HG03354 (cell line): ENCODE results near the gene PRKCE.

Experiments used
- ATAC-seq: cut with Tn5 transposase; IDR thresholded peaks from one replicate; pipeline ENCODE4 v1.9.1; 2021; ENCODE audit warnings: mild to moderate bottlenecking; ENCODE audit not compliant: unreplicated experiment, poor library complexity, severe bottlenecking

Gene PRKCE

DNA sequence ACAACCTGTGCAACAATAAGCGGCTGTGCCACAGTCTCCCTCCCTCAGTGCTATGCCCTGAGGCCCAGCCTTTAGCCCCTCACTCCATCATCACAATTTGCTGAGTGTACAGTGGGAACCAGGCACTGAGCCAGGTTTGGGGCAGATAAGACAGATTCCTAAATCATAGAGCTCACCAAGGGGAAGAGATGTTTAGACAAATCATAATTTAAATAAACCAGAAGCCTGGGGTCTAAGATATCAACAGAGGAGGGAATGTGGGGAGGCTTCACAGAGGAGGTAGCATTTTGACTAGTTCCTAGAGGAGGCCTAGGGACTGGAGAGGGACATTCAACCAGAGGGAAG, 506.5 kb downstream of the PRKCE start:
- no peak for ATAC-seq

DNA sequence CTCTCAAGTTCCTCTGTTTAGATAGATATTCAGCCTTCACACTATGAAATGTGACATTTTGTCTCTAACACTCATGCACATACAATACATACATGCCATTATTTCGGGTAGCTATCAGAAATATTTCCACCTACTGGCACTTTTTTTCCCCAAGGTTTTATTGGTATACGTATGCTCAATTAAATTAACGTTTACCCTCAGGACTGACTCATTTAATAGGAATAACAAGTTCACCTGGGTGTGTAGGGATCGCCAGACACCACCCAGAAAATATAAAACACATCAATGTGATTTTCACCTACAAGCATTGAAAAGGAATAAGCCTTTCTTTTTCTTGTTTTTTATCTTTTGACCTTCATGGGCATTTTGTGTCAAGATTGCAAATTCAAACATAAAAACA, 507.2 kb downstream of the PRKCE start:
- ATAC-seq: no peak

DNA sequence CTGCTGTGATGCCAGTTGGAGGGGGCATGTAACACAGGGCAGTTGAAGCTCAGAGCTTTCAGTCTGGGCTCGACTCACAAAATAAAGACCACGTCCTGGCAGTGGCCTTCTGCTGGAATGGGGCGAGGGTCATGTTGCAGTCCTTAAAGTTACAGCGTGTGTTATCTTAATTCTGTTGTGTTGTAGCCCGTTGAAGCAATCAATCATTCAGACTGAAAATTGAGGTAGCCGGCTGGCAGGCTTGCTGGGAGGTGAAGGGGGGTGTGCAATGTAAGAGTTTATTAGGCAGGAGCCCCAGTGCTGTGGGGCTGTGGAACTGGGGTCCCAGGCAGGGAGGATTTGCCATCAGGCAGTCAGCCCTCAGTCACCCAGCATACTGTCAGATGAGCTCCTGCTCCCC, 508.9 kb downstream of the PRKCE start:
- ATAC-seq: no peak

DNA sequence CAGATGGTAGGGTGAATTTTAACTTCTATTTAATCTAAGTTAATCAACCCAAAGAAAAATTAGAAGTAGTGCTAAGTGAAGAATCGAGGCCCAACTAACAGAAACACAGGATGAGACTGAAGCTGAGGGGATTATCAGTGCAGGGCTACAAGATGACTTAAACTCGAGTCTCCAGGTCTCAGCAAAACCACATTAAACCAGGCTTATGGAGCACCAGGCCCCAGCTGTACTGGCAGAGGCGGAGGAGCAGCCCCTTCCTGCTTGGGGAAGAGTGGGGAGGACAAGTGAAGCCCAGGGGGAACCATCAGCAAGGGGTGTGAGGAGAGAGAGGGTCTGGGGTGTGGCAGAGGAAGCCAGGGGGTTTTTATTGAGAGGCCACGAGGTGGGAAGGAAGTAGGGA, 509.8 kb downstream of the PRKCE start:
- no peak for ATAC-seq

DNA sequence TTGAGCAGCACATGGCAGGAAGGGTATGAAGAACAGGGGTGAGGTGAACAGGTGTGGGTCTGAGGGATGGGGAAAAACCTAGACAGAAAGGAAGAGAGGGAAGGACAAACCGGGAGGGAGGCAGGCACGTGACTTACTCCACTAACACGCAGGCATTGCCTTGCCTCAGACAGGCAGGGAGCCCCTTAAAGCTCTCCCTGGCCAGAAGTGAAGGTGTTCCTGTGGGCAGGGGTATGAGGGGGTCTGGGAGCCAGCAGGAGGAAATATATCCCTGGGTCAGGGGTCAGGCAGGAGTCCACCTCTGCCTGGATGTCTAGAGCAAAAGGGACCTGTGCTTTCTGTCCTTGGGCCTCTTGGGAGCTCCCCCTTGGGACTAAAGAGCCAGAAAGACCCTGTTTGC, 510.4 kb downstream of the PRKCE start:
- ATAC-seq: no peak

DNA sequence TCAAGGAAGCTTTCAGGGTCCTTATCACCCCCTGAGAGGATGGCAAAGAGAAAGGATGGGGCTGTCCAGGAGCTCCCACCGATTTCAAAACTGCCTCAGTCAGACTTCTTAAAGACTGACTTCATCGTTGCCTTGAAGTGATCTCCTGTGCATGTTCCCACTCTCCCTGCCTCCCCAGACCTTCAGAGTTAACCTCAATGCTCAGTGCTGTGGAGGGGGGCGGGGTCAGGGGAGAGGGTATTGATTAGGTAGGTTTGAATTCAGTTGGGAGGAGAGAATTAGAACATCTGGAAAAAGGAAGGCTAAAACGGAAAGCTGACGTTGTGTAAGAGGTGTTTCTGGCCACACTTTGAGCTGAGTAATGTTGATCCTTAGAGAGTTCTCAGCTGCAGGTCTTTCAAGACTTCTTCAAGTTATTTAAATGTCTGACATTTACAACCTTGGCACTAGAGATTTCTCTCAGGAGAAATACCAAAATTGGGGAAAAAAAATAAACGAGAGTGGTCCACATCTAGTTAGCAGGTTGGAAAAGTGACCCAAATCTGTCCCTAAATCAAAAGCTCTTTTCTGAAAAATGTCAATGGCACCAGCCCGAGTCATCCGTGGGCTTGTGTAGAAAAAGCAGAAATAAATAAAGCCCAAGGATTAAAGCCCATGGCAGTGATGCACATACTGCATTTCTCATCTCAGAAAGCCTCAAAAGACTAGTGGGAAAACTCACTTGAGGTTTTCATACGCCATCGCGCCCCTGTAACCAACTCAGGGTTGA, 511.0 kb downstream of the PRKCE start:
- ATAC-seq: no peak

DNA sequence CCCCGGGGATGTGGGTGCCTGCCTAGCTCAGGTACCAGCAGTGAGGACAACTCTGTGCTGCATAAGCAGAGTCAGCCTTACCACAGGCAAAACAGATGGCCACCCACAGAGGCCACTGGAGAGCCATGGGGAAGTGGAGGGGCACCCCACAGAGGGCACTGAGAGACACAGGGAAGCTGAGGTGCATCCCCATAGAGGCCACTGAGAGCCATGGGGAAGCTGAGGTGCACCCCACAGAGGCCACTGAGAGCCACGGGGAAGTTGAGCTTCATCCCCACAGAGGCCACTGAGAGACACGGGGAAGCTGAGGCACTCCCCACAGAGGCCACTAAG, 511.6 kb downstream of the PRKCE start:
- no peak for ATAC-seq

DNA sequence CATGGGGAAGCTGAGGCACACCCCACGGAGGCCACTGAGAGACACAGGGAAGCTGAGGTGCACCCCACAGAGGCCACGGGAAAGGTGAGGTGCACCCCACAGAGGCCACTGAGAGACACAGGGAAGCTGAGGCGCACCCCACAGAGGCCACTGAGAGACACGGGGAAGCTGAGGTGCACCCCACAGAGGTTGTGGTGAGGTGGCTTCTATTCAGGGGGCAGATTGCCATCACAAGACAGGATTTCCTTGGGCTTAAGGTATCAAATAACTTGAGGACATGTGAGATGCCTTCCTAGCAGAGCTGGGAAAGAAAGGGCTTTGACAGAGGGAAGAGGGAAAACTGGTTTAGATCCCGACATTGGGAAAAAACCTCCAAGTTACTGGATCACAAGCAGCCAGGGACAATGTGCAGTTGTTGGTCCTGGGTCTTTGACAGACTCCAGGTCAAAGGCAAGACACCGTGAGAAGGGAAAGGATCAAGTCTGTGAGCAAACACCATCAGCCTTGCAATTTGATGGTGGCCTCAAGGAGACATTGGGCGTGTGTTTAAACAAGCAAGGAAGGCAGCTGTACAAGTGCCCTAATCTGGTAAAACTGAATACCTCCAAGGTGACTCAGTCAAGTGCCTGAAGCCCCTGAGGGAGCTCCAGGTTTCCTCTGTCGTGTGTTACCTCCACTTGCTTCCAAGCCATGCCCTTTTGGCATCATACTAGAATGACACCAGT, 512.5 kb downstream of the PRKCE start:
- ATAC-seq: no peak

DNA sequence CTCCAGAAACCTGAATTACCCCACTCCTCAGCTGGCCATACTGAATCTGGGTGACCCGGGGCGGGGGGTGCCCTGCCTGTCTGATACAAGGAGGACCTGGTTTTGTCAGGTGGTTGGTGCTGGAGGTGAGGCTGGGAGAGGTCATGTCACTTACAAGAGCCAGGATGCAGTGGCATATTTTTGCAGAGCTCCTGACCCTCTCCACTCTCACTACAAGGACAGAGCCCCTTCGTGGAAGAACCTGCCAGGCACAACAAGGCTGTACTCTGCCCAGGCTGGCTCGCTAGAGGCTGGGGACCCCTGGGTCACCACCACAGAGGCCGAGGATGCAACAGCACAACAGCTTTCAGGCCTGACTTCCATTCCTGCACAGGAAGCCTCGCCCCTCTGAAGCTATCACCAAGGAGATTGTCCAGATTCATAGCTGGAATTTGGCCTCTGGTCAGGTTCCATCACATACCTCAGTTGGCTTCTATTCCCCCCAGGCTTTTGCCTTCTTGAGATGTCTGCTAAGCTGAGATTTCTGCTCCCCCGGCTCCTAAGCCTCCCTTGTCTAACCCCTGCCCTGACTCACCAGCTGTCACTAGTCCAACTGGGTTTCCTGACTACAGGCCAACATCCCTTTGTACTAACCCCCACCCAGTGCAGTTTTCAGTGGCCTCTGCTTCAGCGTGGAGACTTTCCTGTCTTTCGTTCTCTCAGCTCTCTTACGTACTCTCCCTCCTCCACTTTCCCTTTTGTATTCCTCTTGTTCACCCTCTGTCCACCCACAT, 513.2 kb downstream of the PRKCE start:
- ATAC-seq: no peak

DNA sequence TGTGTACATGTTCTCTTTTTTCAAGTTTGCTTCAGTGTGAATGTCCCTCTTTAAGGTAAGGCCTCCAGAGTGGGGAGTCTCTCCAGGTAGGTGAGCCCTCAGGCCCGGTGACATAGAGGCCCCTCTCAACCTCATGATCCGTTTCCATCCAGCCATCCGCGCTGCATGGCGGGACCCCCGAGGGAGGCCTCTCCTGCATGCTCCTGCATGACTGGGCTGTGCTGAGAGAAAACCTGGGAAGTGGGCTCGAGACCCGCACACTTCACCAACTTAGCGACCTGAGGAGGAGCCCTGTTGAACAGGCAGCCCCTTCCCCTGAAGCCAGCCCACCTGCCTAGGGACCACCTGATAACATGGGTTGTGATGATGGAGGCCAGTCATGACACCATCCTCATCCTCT, 514.4 kb downstream of the PRKCE start:
- ATAC-seq: no peak

DNA sequence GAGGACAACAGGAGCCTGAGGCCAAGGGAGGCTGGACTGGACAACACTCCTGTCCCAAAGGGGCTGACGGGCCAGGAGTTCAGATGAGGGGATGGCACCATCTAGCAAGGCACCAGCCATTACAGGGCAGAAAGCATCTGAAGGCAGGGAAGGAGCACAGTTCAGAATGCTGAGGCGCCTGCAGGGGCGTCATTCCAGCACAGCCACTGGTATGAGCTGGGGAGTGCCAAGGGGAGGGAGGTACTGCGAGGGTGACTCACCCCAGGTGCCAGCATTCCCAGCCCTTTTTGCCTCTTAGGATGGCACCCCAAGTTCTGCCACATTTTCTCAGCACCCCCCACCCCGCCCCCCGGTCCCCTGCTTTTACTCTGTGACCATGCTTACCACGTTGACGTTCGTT, 515.9 kb downstream of the PRKCE start:
- ATAC-seq: no peak

DNA sequence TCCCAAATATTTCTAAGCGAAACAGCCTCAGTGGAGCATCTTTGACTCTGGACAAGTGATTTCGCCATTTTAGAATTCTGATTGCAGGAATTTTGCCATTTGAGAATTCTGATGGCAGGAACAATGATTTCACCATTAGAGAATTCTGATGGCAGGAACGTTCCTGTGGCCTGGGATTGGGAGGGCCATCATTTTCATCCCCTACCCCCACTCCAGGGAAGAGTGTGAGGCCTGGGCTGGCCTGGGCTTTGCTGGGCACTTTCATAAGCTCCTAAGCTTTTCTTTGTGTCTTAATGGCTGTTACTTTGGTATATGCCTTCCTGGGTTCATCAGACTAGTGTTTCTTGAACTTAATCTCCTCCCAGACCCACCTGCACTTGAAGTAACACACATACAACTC, 516.4 kb downstream of the PRKCE start:
- ATAC-seq: no peak

DNA sequence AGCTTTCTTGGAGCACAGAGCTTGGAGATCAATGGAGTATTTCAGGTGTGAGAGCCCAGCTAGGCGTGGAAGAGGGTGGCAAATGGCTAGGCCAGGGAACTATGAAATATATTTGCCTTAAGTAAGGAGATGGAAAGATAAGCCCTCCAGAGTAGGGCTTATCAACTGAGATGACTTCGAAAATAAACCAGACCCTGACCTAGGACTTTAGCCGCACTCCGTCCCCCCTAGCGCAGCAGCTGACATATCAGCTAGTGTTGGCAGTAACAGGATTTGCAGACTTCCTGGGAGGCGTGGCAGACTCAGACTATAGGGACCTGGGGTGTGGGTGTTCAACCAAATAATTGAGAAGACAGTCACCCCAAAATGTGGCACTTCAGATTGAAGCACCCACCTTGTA, 518.0 kb downstream of the PRKCE start:
- ATAC-seq: no peak

DNA sequence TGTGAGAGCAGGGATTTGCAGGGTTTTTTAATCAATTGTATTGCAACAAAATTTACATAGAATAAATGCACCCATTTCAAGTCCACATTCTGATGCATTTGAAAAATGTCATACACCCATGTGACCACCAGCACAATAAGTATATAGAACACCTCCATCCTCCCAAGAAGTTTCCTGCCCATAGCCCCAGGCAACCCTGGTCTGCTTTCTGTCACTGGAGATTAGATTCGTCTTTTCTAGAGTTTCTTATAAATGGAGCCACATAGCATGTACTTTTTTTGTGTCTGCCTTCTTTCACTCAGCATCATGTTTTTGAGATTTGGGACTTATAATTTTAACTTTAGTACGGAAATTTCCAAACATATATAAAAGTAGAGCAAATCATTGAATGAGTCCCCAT, 518.6 kb downstream of the PRKCE start:
- no peak for ATAC-seq

DNA sequence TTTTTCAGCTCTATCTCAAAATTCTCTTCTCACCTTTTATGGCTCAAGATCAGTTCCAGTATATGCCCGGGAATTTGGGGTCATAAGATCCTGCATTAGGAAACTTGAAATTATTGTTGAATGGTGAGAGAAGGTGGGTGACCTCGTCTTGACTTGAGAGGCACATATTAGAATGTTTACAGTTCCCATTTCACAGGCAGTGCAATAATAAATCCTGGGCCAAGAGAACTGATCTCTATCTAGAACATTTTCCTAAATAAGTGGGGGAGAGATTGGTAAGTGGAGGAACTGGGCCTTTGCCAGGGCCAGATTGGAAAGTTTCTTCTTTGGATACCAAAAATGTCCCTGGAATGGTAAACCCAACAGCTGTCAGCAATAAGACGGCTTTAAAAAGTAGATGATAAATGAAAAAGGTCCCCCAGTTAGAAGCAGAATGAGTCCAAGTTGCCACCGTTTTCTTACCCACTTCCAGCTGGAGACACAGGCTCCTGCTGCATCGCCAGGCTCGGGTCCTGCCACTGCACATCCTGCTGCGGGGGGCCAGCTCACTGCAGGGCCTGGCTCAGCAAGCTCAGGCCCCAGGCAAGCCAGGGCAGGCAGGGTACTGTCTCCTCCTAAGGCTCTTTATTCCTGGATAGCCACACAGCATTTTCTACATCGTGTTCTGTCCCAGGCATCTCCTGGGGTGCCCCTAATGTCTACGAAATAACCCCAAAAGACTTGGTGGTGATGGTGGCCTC, 519.3 kb downstream of the PRKCE start:
- no peak for ATAC-seq

DNA sequence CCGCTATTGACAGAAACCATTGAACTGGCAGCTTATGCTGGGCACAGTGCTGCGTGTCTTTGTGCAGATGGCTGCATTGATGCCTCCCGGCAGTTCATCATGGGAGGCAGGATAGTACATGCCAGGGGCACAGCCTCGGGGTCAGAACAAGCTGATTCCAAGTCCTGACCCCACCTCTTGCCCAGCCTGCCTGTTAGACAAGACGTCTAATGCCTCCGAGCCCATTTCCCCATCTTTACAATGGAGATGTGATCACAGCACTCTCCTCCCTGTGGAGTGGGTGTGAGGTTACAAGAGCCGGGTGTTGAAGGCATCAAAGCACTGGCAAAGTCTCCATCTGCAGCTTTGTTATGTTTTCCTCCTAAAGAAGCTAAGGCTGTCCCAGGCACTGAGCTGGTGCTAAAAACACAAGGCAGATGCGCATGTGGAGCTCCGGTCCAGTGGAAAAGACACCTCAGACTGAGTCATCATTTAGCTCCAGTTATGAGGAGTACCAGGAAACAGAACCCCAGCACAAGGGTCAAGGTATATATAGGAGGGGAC, 520.0 kb downstream of the PRKCE start:
- no peak for ATAC-seq

DNA sequence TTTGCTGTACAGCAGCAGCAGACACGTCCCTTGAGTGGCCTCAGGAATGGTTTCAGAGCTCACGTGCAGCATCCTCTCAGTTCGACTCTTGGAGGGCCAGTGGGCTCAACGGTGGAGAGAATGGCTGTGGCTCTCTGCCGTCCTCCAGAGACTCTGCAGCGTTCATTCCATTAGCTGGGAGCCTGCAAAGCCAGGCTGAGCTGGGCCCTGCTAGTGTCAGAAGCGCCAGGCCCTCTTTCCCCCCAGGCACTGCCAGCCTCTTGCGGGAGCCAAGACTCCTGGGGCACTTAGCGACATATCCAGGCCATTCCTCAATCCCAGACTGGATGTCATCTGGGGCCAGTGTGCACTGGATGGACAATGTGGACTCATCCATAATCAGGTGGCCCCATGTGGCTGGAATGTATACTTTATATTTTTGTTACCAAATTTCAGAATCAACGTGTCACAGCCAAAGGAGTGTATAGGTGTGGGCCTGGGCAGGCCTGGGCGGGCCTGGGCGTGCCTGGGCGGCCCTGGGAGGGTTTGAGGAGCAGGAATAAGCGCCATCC, 520.6 kb downstream of the PRKCE start:
- ATAC-seq: no peak

DNA sequence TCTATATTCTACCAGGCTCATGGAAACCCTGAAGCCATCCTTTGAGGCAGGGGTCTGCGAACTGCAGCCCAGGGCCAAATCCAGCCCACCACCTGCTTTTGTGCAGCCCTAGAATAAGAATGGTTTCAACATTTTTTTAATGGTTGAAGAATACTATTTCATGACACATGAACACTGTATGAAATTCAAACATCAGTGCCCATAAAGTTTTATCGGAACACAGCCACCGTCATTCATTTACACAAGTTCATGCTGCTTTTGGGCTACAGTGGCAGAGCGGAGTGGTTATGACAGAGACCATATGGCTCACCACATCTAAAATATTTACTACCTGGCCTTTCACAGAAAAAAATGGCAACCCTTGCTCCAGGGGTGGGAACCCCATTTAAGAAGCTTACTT, 521.6 kb downstream of the PRKCE start:
- ATAC-seq: no peak

DNA sequence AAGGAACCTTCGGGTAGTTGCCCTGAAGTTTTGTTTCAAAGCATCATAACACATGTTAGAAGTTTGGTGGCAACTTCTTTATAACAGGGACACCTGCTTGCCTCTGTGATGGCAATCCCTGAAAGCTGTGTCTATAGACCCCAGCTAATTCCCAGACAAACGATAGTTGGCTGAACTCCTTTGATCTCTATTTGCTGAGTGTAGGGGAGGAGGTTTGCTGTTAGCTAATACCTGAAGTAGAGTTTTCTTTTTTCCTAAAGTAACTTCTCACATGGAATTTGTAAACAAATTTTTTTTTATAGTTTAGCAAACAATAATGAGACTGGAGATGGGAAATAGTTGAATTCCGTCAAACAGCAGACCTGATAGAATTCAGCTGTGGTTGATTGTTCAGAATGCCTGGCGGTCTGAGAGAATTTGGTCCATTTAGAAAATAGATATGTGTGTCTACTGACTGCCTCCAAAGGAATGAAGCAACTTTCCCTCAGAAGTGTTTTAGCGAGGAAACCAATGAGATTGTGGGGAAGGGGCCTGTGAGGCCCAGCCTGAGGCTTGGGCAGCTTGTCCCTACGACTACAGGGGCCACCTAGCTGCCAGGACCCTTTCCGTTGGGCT, 522.3 kb downstream of the PRKCE start:
- ATAC-seq: no peak
